ENCODE results near the gene HK1. TPM values are rescaled to one million over a fixed set of nuclear protein-coding genes. Genes with fewer than 3 reads are reported as not detected.

HK1 gene
- total RNA-seq (10 to 100 TPM; 68.6 to 70.1 TPM), polyA plus RNA-seq (100 to 1,000 TPM; 153 to 156 TPM)

GRCh38 chr10:69278446-69278963, at the start of gene HK1:
Gene HK1, plus strand, starts transcription at chr10:69278496.
- peaks cover 0 to 3% (median 0%) of the 10 kb centered on the region in 8 donors for H3K9me3 Mint-ChIP-seq
- H3K27ac Mint-ChIP-seq, result no peak within 1 kb of the TSS
- POLR2A ChIA-PET (ENCODE audit: partially characterized antibody), result no interaction called here
- H3K4me1 Mint-ChIP-seq, result no peaks in the 10 kb centered on the region
- Histone ChIP-seq H3K27ac (ENCODE audit: low read depth, low read length) (no peak within 1 kb of the TSS), H3K36me3 (ENCODE audit: insufficient read depth, low read length) (no peaks in the 10 kb centered on the region), H3K27me3 (ENCODE audit: insufficient read depth, low read length) (no peaks in the 10 kb centered on the region), H3K4me1 (ENCODE audit: insufficient read depth, low read length) (no peaks in the 10 kb centered on the region), H3K9me3 (ENCODE audit: control insufficient read depth in 1 of 2, low read length in 2 of 2) (no peaks in the 10 kb centered on the region), H3K4me3 (ENCODE audit: low read length in 2 of 2) (no peak within 1 kb of the TSS)
- no peak within 1 kb of the TSS for H3K4me3 Mint-ChIP-seq
- no peak for DNase-seq
- intact Hi-C loops (cut with micrococcal nuclease), result no loop called here
- CTCF ChIA-PET (ENCODE audit: partially characterized antibody), result no interaction called here
- H3K36me3 Mint-ChIP-seq, result no peaks in the 10 kb centered on the region
- peaks cover 0 to 5% of the 10 kb centered on the region in 2 donors for H3K27me3 Mint-ChIP-seq

GRCh38 chr10:69229616-69229916, 48.7 kb upstream of the HK1 start:
- H3K4me3 Mint-ChIP-seq, result peak overlapping the region; percentile 73 to 92 (median 84)
- H3K27me3 Mint-ChIP-seq, result no peaks in the 10 kb centered on the region
- H3K36me3 Mint-ChIP-seq, result no peaks in the 10 kb centered on the region
- no peaks in the 10 kb centered on the region for H3K27me3 ChIP-seq (ENCODE audit: insufficient read depth, low read length)
- H3K27ac Mint-ChIP-seq, result peak overlapping the region; percentile 87 to 97 (median 91)
- ChIA-PET CTCF (ENCODE audit: partially characterized antibody) (interaction anchor here (1.0 to 1.7 kb wide), 8 partner anchors 9 to 176 kb away, joined by 3 to 8 read pairs (median 6); partner anchors contain the start of gene HKDC1), POLR2A (ENCODE audit: partially characterized antibody) (interaction anchor here (0.7 to 2.0 kb wide), 12 partner anchors 9 to 178 kb away, joined by 3 to 15 read pairs (median 4); partner anchors contain the start of genes HKDC1 and SUPV3L1)
- H3K36me3 ChIP-seq (ENCODE audit: insufficient read depth, low read length), result no peaks in the 10 kb centered on the region
- no peaks in the 10 kb centered on the region for H3K9me3 ChIP-seq (ENCODE audit: control insufficient read depth in 1 of 2, low read length in 2 of 2)
- peaks cover 47 to 80% (median 61%) of the 10 kb centered on the region in 4 donors for H3K4me1 Mint-ChIP-seq
- H3K27ac ChIP-seq (ENCODE audit: low read depth, low read length), result peak overlapping the region; percentile 63
- DNase-seq, result peak in 1 of 5 donors; percentile 22
- peaks cover 76% of the 10 kb centered on the region for H3K4me1 ChIP-seq (ENCODE audit: insufficient read depth, low read length)
- intact Hi-C loops (cut with micrococcal nuclease), result no loop called here
- no peaks in the 10 kb centered on the region for H3K9me3 Mint-ChIP-seq
- H3K4me3 ChIP-seq (ENCODE audit: low read length in 2 of 2), result peak overlapping the region in 1 of 2 donors; percentile 38

GRCh38 chr10:69230128-69230527, 48.2 kb upstream of the HK1 start:
- no peaks in the 10 kb centered on the region for H3K36me3 ChIP-seq (ENCODE audit: insufficient read depth, low read length)
- Mint-ChIP-seq H3K27me3 (no peaks in the 10 kb centered on the region), H3K27ac (peak overlapping the region; percentile 87 to 97 (median 91)), H3K4me1 (peaks cover 44 to 74% (median 56%) of the 10 kb centered on the region in 4 donors), H3K4me3 (peak overlapping the region in 4 of 8 donors; percentile 73 to 92 (median 88)), H3K9me3 (no peaks in the 10 kb centered on the region), H3K36me3 (no peaks in the 10 kb centered on the region)
- H3K9me3 ChIP-seq (ENCODE audit: control insufficient read depth in 1 of 2, low read length in 2 of 2), result no peaks in the 10 kb centered on the region
- H3K4me1 ChIP-seq (ENCODE audit: insufficient read depth, low read length), result peaks cover 71% of the 10 kb centered on the region
- DNase-seq, result no peak
- POLR2A ChIA-PET (ENCODE audit: partially characterized antibody), result interaction anchor here (0.9 to 1.9 kb wide), 4 partner anchors 8 to 89 kb away, joined by 3 to 15 read pairs (median 4); partner anchors contain the start of gene HKDC1
- H3K27me3 ChIP-seq (ENCODE audit: insufficient read depth, low read length), result no peaks in the 10 kb centered on the region
- intact Hi-C loops (cut with micrococcal nuclease), result no loop called here
- CTCF ChIA-PET (ENCODE audit: partially characterized antibody), result interaction anchor here (1.2 to 1.7 kb wide), 5 partner anchors 10 to 163 kb away, joined by 4 to 8 read pairs (median 7); no protein-coding TSS in a partner anchor
- H3K27ac ChIP-seq (ENCODE audit: low read depth, low read length), result no peak overlapping the region
- no peak overlapping the region for H3K4me3 ChIP-seq (ENCODE audit: low read length in 2 of 2)

GRCh38 chr10:69232252-69232651, 46.0 kb upstream of the HK1 start:
- H3K9me3 ChIP-seq (ENCODE audit: control insufficient read depth in 1 of 2, low read length in 2 of 2), result no peaks in the 10 kb centered on the region
- H3K27ac Mint-ChIP-seq, result peak overlapping the region in 6 of 7 donors; percentile 1 to 93 (median 78)
- CTCF ChIA-PET (ENCODE audit: partially characterized antibody), result interaction anchor here (1.3 to 2.9 kb wide), 4 partner anchors 10 to 160 kb away, joined by 3 to 20 read pairs (median 6); no protein-coding TSS in a partner anchor
- peaks cover 55% of the 10 kb centered on the region for H3K4me1 ChIP-seq (ENCODE audit: insufficient read depth, low read length)
- H3K27me3 ChIP-seq (ENCODE audit: insufficient read depth, low read length), result no peaks in the 10 kb centered on the region
- intact Hi-C loops (cut with micrococcal nuclease), result loop anchor here (1.0 kb wide), 1 partner anchor 10 kb away; no protein-coding TSS in a partner anchor
- H3K4me3 Mint-ChIP-seq, result peak overlapping the region in 5 of 8 donors; percentile 12 to 94 (median 81)
- no peaks in the 10 kb centered on the region for H3K36me3 Mint-ChIP-seq
- no peaks in the 10 kb centered on the region for H3K27me3 Mint-ChIP-seq
- POLR2A ChIA-PET (ENCODE audit: partially characterized antibody), result interaction anchor here (1.3 to 3.1 kb wide), 3 partner anchors 11 to 86 kb away, joined by 4 to 12 read pairs (median 7); no protein-coding TSS in a partner anchor
- no peak overlapping the region for H3K27ac ChIP-seq (ENCODE audit: low read depth, low read length)
- no peak overlapping the region for H3K4me3 ChIP-seq (ENCODE audit: low read length in 2 of 2)
- no peak for DNase-seq
- H3K4me1 Mint-ChIP-seq, result peaks cover 41 to 71% (median 47%) of the 10 kb centered on the region in 4 donors
- H3K36me3 ChIP-seq (ENCODE audit: insufficient read depth, low read length), result no peaks in the 10 kb centered on the region
- H3K9me3 Mint-ChIP-seq, result no peaks in the 10 kb centered on the region

GRCh38 chr10:69232736-69233480, 45.4 kb upstream of the HK1 start:
- POLR2A ChIA-PET (ENCODE audit: partially characterized antibody), result interaction anchor here (0.6 to 3.1 kb wide), 5 partner anchors 11 to 269 kb away, joined by 3 to 12 read pairs (median 4); no protein-coding TSS in a partner anchor
- no peak overlapping the region for H3K27ac ChIP-seq (ENCODE audit: low read depth, low read length)
- H3K27me3 Mint-ChIP-seq, result no peaks in the 10 kb centered on the region
- peaks cover 40 to 71% (median 46%) of the 10 kb centered on the region in 4 donors for H3K4me1 Mint-ChIP-seq
- peak; percentile 44 to 76 (median 58) for DNase-seq
- no peaks in the 10 kb centered on the region for H3K36me3 ChIP-seq (ENCODE audit: insufficient read depth, low read length)
- H3K27me3 ChIP-seq (ENCODE audit: insufficient read depth, low read length), result no peaks in the 10 kb centered on the region
- no peaks in the 10 kb centered on the region for H3K36me3 Mint-ChIP-seq
- peak overlapping the region; percentile 73 to 93 (median 88) for H3K27ac Mint-ChIP-seq
- H3K9me3 ChIP-seq (ENCODE audit: control insufficient read depth in 1 of 2, low read length in 2 of 2), result no peaks in the 10 kb centered on the region
- H3K4me3 Mint-ChIP-seq, result peak overlapping the region; percentile 77 to 94 (median 81)
- CTCF ChIA-PET (ENCODE audit: partially characterized antibody), result interaction anchor here (1.3 to 2.9 kb wide), 4 partner anchors 9 to 160 kb away, joined by 3 to 20 read pairs (median 6); no protein-coding TSS in a partner anchor
- peaks cover 51% of the 10 kb centered on the region for H3K4me1 ChIP-seq (ENCODE audit: insufficient read depth, low read length)
- H3K9me3 Mint-ChIP-seq, result no peaks in the 10 kb centered on the region
- H3K4me3 ChIP-seq (ENCODE audit: low read length in 2 of 2), result no peak overlapping the region
- intact Hi-C loops (cut with micrococcal nuclease), result loop anchor here (1.0 kb wide), 1 partner anchor 11 kb away; no protein-coding TSS in a partner anchor

GRCh38 chr10:69234447-69234846, 43.8 kb upstream of the HK1 start:
- CTCF ChIA-PET (ENCODE audit: partially characterized antibody), result interaction anchor here (0.8 to 3.4 kb wide), 7 partner anchors 12 to 172 kb away, joined by 4 to 20 read pairs (median 8); partner anchors contain the start of gene HKDC1
- Histone ChIP-seq H3K36me3 (ENCODE audit: insufficient read depth, low read length) (no peaks in the 10 kb centered on the region), H3K27ac (ENCODE audit: low read depth, low read length) (no peak overlapping the region), H3K4me3 (ENCODE audit: low read length in 2 of 2) (no peak overlapping the region), H3K27me3 (ENCODE audit: insufficient read depth, low read length) (no peaks in the 10 kb centered on the region), H3K9me3 (ENCODE audit: control insufficient read depth in 1 of 2, low read length in 2 of 2) (no peaks in the 10 kb centered on the region), H3K4me1 (ENCODE audit: insufficient read depth, low read length) (peaks cover 38% of the 10 kb centered on the region)
- Mint-ChIP-seq H3K9me3 (no peaks in the 10 kb centered on the region), H3K36me3 (no peaks in the 10 kb centered on the region), H3K27ac (peak overlapping the region; percentile 33 to 66 (median 44)), H3K4me3 (peak overlapping the region in 3 of 8 donors; percentile 47 to 61 (median 57)), H3K4me1 (peaks cover 28 to 55% (median 32%) of the 10 kb centered on the region in 4 donors), H3K27me3 (no peaks in the 10 kb centered on the region)
- intact Hi-C loops (cut with micrococcal nuclease), result no loop called here
- POLR2A ChIA-PET (ENCODE audit: partially characterized antibody), result interaction anchor here (0.7 to 3.1 kb wide), 5 partner anchors 9 to 84 kb away, joined by 3 to 12 read pairs (median 4); no protein-coding TSS in a partner anchor
- DNase-seq, result no peak
